CD4-positive, CD25-positive, alpha-beta regulatory T cell (primary cell): Measurements from ENCODE around the gene SEC16B. TPM values are rescaled to one million over a fixed set of nuclear protein-coding genes. Genes with fewer than 3 reads are reported as not detected.

Experiments used
- ATAC-seq, 2 donors: fragments of 150-1000 bp; cut with Tn5 transposase; one replicate each; pipeline ENCODE4 v1.10.0; 2021; ENCODE audit warnings: low read depth in 2 of 2, moderate number of reproducible peaks in 2 of 2, moderate library complexity in 1 of 2
- DNase-seq, 3 donors: peaks; one replicate each; pipeline versions ENCODE4 v3.0.0 to v3.0.0-alpha.2; 2012 to 2022; ENCODE audit warnings: mixed read lengths in 1 of 3
- H3K27ac ChIP-seq: one replicate; pipeline ENCODE4 v1.7.0; 2013; ENCODE audit warnings: mild to moderate bottlenecking, low read length; ENCODE audit not compliant: insufficient read depth, poor library complexity, severe bottlenecking
- H3K27me3 ChIP-seq: one replicate; pipeline ENCODE4 v1.7.0; 2013; ENCODE audit warnings: low read length; ENCODE audit not compliant: control insufficient read depth, insufficient read depth
- H3K36me3 ChIP-seq: one replicate; pipeline ENCODE4 v1.7.0; 2013; ENCODE audit warnings: mild to moderate bottlenecking, low read length, moderate library complexity; ENCODE audit not compliant: control insufficient read depth, insufficient read depth
- H3K4me1 ChIP-seq: 2 replicates; pipeline ENCODE4 v1.7.0; 2013; ENCODE audit warnings: mild to moderate bottlenecking, low read length; ENCODE audit not compliant: insufficient read depth, control insufficient read depth, poor library complexity, severe bottlenecking
- H3K4me3 ChIP-seq: one replicate; pipeline ENCODE4 v1.7.0; 2013; ENCODE audit warnings: low read depth, mild to moderate bottlenecking, low read length, moderate library complexity
- H3K9me3 ChIP-seq, 2 experiments: 1 replicate in 1 of 2; 2 replicates in 1 of 2; pipeline ENCODE4 v1.7.0; 2013; ENCODE audit warnings: low read length in 2 of 2, mild to moderate bottlenecking in 1 of 2, moderate library complexity in 1 of 2; ENCODE audit not compliant: control insufficient read depth in 2 of 2
- H3K27ac Mint-ChIP-seq, 3 donors: one replicate each; pipeline ENCODE4 v1.8.0; 2020 to 2022; ENCODE audit warnings: mild to moderate bottlenecking in 3 of 3, mixed read lengths in 3 of 3, moderate library complexity in 2 of 3
- H3K27me3 Mint-ChIP-seq: one replicate; pipeline ENCODE4 v1.8.0; 2022; ENCODE audit warnings: mild to moderate bottlenecking, mixed read lengths
- H3K36me3 Mint-ChIP-seq: one replicate; pipeline ENCODE4 v1.8.0; 2020; ENCODE audit warnings: mixed read lengths
- H3K4me1 Mint-ChIP-seq, 4 donors: one replicate each; pipeline ENCODE4 v1.8.0; 2020 to 2022; ENCODE audit warnings: mixed read lengths in 4 of 4, mild to moderate bottlenecking in 1 of 4
- H3K4me3 Mint-ChIP-seq, 4 donors: one replicate each; pipeline ENCODE4 v1.8.0; 2020 to 2022; ENCODE audit warnings: mild to moderate bottlenecking in 4 of 4, mixed read lengths in 4 of 4, moderate library complexity in 3 of 4
- H3K9me3 Mint-ChIP-seq, 7 donors: one replicate each; pipeline ENCODE4 v1.8.0; 2020 to 2022; ENCODE audit warnings: mixed read lengths in 7 of 7, mild to moderate bottlenecking in 3 of 7, moderate library complexity in 2 of 7
- polyA plus RNA-seq, 4 donors: library from polyadenylated mRNA; unstranded; fragments of 300-500 nt; fragmentation: Illumina TruSeq; gene quantifications; one replicate each; pipeline ENCODE4 v1.2.3, GENCODE V29; 2021
- total RNA-seq: library from RNA; stranded (reverse); gene quantifications from one replicate; pipeline ENCODE4 v1.2.3, GENCODE V29; 2022

The SEC16B gene
- total and polyA plus RNA-seq, 5 donors from 2014 or later = not detected

DNA sequence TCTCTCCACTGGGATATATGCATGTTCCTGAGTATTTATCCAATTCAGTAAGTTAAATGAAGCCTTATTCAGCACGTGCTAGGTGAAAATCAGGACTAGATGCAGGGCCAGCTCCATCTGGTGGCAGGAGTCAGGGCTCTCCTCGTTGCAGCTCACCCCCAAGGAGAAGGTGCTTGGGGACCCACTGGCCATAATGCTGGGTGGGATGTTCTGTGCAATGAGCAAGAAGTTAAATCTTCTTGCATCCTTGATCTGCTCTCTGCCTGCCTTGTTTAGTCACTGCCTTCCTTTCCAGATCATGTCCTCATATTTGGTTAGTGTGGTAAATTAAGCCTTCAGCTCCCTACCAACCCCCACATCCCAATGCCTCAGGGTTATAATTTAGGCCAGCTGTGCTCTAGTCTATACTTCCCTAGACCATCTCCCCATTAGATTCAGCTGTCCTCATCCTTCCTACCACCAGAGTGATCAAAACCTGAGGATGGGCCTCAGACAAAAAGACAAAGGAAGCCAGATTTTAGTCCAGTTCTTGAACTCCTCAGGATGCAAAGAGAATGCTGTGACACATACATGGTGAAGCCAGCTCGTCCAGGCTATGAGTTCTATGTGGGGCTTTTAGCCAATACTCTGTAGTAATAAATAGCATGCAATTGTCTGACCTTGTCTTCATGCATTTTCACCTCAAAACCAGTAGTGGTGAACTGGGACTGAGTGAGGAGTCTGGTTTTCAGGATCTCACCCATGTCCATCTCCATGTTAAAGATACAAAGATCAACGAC lies 55.9 kb downstream of the SEC16B start:
- Histone ChIP-seq H3K4me3 (no peak overlapping the region), H3K36me3 (no peaks in the 10 kb centered on the region), H3K9me3 (no peaks in the 10 kb centered on the region), H3K4me1 (no peaks in the 10 kb centered on the region), H3K27ac (no peak overlapping the region), H3K27me3 (no peaks in the 10 kb centered on the region)
- Mint-ChIP-seq H3K9me3 (peaks cover 0 to 1% (median 0%) of the 10 kb centered on the region in 7 donors), H3K4me3 (no peak overlapping the region), H3K27ac (no peak overlapping the region), H3K4me1 (no peaks in the 10 kb centered on the region), H3K27me3 (no peaks in the 10 kb centered on the region), H3K36me3 (no peaks in the 10 kb centered on the region)
- no peak for DNase-seq
- no peak for ATAC-seq

DNA sequence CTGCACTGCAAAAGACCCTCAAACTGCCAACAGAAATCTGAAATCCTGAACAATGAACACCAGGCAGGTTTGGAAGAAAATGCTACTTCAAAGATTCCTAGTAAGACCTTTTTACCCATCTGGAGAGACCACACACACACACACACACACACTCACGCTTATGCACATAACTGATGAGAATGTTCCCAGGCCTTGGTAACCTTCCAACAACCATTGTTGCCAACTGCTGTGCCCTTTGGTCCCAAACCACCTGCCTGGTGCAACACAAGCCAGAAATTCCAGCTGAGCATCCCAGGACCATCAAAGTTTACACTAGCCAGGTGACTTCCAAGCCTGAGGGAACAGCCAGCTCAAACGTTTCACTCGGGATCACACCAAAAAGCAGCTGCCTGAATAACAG lies 56.9 kb downstream of the SEC16B start:
- no peaks in the 10 kb centered on the region for H3K27me3 ChIP-seq
- H3K4me1 ChIP-seq = no peaks in the 10 kb centered on the region
- no peaks in the 10 kb centered on the region for H3K9me3 ChIP-seq
- Mint-ChIP-seq H3K4me1 (no peaks in the 10 kb centered on the region), H3K9me3 (peaks cover 0 to 1% (median 0%) of the 10 kb centered on the region in 7 donors), H3K27ac (no peak overlapping the region), H3K36me3 (no peaks in the 10 kb centered on the region), H3K4me3 (no peak overlapping the region), H3K27me3 (no peaks in the 10 kb centered on the region)
- H3K36me3 ChIP-seq = no peaks in the 10 kb centered on the region
- H3K27ac ChIP-seq = no peak overlapping the region
- ATAC-seq (no peak), DNase-seq (no peak)
- no peak overlapping the region for H3K4me3 ChIP-seq

DNA sequence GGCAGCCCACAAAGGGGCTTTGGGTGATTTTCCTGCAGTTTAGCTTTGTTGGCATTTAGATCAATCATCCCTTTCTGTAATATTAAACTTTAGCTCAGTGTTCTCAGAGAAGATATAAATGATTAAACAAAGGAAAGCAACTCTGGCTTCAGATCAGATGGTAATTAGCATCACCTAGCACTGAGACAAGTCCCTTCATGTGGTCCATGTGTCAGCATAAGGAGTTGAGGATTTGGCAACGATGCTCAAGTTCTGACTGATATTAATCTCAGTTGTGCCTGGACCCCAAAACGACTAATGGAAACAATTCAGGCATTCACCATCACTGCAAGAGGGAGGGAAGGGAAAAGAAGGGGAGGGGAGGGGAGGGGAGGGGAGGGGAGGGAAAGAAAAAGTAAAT lies 60.4 kb downstream of the SEC16B start:
- no peaks in the 10 kb centered on the region for H3K27me3 Mint-ChIP-seq
- DNase-seq (no peak), ATAC-seq (no peak)
- H3K27ac Mint-ChIP-seq = no peak overlapping the region
- no peaks in the 10 kb centered on the region for H3K27me3 ChIP-seq
- H3K9me3 ChIP-seq = no peaks in the 10 kb centered on the region
- no peak overlapping the region for H3K4me3 ChIP-seq
- no peaks in the 10 kb centered on the region for H3K36me3 ChIP-seq
- H3K27ac ChIP-seq = no peak overlapping the region
- no peak overlapping the region for H3K4me3 Mint-ChIP-seq
- H3K4me1 Mint-ChIP-seq = no peaks in the 10 kb centered on the region
- no peaks in the 10 kb centered on the region for H3K4me1 ChIP-seq
- no peaks in the 10 kb centered on the region for H3K36me3 Mint-ChIP-seq
- peaks cover 0 to 3% (median 0%) of the 10 kb centered on the region in 7 donors for H3K9me3 Mint-ChIP-seq

DNA sequence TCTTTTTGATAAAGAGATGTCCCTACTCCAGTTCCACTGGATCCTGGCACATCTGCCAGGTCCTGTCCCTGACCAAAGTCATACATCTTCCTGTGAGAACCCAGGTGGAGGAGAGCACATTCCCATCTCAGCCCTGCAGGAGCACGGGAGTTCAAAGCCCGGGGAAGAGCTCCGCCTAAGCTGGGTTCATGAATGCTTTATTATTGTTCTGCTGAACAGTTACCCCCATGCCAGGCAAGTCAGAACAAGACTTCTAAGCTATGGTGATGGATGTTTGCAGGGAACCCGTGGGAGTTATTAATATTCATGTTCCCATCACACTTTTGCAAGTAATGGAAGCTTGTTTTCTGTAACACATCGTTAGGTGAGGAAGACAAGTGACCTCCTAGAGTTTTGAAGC lies 62.9 kb downstream of the SEC16B start:
- no peaks in the 10 kb centered on the region for H3K9me3 ChIP-seq
- no peaks in the 10 kb centered on the region for H3K4me1 ChIP-seq
- no peak for DNase-seq
- Mint-ChIP-seq H3K27ac (no peak overlapping the region), H3K27me3 (no peaks in the 10 kb centered on the region), H3K36me3 (no peaks in the 10 kb centered on the region), H3K4me3 (no peak overlapping the region), H3K9me3 (peaks cover 0 to 3% (median 0%) of the 10 kb centered on the region in 7 donors), H3K4me1 (no peaks in the 10 kb centered on the region)
- no peak for ATAC-seq
- H3K4me3 ChIP-seq = no peak overlapping the region
- H3K27me3 ChIP-seq = no peaks in the 10 kb centered on the region
- H3K36me3 ChIP-seq = no peaks in the 10 kb centered on the region
- H3K27ac ChIP-seq = no peak overlapping the region

DNA sequence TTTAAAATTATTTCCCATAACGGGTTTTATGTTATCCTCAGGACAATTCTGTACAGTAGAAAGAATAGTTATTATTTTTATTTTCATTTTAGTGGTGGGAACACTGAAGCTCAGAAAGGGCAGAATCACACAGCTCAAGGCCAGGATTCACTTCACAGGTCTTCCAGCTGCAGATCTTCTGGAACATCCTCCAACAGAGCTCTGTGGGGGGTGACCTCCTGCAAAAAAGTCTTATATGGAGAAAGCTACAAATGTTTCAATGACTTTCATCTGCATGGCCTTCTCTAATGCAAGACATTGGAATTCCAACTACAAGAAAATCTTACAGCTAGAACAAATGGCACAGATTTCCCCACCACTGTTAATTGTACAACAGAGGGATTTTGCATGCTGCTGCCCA lies 64.2 kb downstream of the SEC16B start:
- H3K36me3 ChIP-seq = no peaks in the 10 kb centered on the region
- H3K27me3 ChIP-seq = no peaks in the 10 kb centered on the region
- Mint-ChIP-seq H3K27ac (no peak overlapping the region), H3K27me3 (no peaks in the 10 kb centered on the region), H3K9me3 (peaks cover 0 to 3% (median 0%) of the 10 kb centered on the region in 7 donors), H3K4me1 (no peaks in the 10 kb centered on the region), H3K4me3 (no peak overlapping the region), H3K36me3 (no peaks in the 10 kb centered on the region)
- no peak for ATAC-seq
- no peaks in the 10 kb centered on the region for H3K9me3 ChIP-seq
- H3K4me1 ChIP-seq = no peaks in the 10 kb centered on the region
- no peak overlapping the region for H3K27ac ChIP-seq
- H3K4me3 ChIP-seq = no peak overlapping the region
- no peak for DNase-seq

DNA sequence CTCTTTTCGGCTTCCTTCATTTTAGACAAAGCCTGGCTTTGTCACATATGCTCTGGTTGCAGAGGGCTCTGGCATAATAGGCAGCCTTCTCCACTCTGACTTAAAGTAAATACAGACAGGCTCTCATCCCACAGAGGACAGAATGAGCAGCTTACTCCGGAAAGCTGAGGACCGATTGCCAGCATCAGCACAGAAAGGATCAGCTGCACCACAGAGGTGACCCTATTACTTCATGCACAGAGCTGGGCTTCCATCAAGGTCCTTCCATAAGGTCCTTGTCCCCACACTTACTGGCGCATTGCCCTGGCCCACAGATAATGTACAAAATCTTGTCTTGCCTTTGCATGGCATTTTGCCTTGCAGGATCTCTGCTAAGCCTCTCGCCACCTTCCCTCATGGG lies 67.6 kb downstream of the SEC16B start:
- H3K27me3 Mint-ChIP-seq = no peaks in the 10 kb centered on the region
- no peaks in the 10 kb centered on the region for H3K4me1 Mint-ChIP-seq
- no peak for ATAC-seq
- no peak overlapping the region for H3K4me3 Mint-ChIP-seq
- H3K4me3 ChIP-seq = no peak overlapping the region
- H3K9me3 ChIP-seq = no peaks in the 10 kb centered on the region
- no peaks in the 10 kb centered on the region for H3K27me3 ChIP-seq
- no peaks in the 10 kb centered on the region for H3K36me3 Mint-ChIP-seq
- H3K27ac ChIP-seq = no peak overlapping the region
- no peaks in the 10 kb centered on the region for H3K36me3 ChIP-seq
- H3K9me3 Mint-ChIP-seq = peaks cover 0 to 5% (median 2%) of the 10 kb centered on the region in 7 donors
- no peak overlapping the region for H3K27ac Mint-ChIP-seq
- DNase-seq = no peak
- H3K4me1 ChIP-seq = no peaks in the 10 kb centered on the region

DNA sequence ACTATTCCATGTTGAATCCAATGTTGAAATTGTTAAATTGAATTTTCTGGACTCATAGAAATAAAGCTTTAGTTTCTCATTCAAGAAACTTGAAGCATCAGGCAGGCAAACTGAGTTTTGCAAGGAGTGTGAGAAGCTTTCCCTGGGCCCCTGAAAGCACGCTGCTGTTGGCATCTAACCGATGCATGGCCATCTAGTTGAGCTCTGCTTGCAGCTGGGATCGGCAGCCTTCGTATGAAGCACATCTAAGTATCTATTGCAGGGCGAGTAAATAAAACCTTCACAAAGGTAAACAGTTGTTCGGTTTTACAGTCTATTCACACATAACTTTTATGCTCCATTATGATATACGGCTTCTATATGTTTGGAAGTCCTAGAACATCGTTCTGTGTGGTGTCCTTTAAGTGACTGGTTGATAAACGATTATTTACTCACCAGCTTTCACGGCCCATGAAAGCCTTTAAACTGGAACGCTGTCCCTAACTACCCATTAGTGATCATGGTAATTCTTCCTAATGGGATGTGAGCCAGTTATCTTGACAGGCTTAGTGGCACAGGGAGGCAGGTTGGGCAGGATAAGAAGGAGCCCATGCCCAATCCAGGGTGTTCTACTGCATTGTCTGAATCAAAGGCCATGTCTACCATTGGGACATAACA lies 71.7 kb downstream of the SEC16B start:
- Histone ChIP-seq H3K4me3 (no peak overlapping the region), H3K4me1 (no peaks in the 10 kb centered on the region), H3K9me3 (no peaks in the 10 kb centered on the region), H3K27ac (no peak overlapping the region), H3K27me3 (no peaks in the 10 kb centered on the region), H3K36me3 (no peaks in the 10 kb centered on the region)
- DNase-seq (no peak), ATAC-seq (no peak)
- H3K4me1 Mint-ChIP-seq = no peaks in the 10 kb centered on the region
- H3K27ac Mint-ChIP-seq = no peak overlapping the region
- H3K9me3 Mint-ChIP-seq = peaks cover 0 to 6% (median 2%) of the 10 kb centered on the region in 7 donors
- H3K27me3 Mint-ChIP-seq = no peaks in the 10 kb centered on the region
- H3K36me3 Mint-ChIP-seq = no peaks in the 10 kb centered on the region
- no peak overlapping the region for H3K4me3 Mint-ChIP-seq
